Progenitor cell of endocrine pancreas (in vitro differentiated cells): ENCODE results near the gene PEMT. TPM values are rescaled to one million over a fixed set of nuclear protein-coding genes. Genes with fewer than 3 reads are reported as not detected.
"Not testable (repeated sequence)": the region's sequence is repeated elsewhere in the genome, so short reads cannot be mapped to it uniquely, and the experiment has no call there.

ENCODE experiments used
- DNase-seq: peaks from one replicate; pipeline ENCODE4 v3.0.0; 2021; ENCODE audit warnings: low spot score; ENCODE audit not compliant: unreplicated experiment
- H3K27ac Mint-ChIP-seq: 2 replicates; pipeline ENCODE4 v1.8.0; 2021; ENCODE audit warnings: mild to moderate bottlenecking, moderate library complexity, mixed read lengths
- H3K27me3 Mint-ChIP-seq: 2 replicates; pipeline ENCODE4 v1.8.0; 2021; ENCODE audit warnings: mixed read lengths
- H3K36me3 Mint-ChIP-seq: 2 replicates; pipeline ENCODE4 v1.8.0; 2022; ENCODE audit warnings: mixed read lengths; ENCODE audit not compliant: insufficient read depth
- H3K4me1 Mint-ChIP-seq: 2 replicates; pipeline ENCODE4 v1.8.0; 2021; ENCODE audit warnings: low read depth, mixed read lengths
- H3K4me3 Mint-ChIP-seq: 2 replicates; pipeline ENCODE4 v1.8.0; 2021; ENCODE audit warnings: low read depth, mild to moderate bottlenecking, moderate library complexity, mixed read lengths
- H3K9me3 Mint-ChIP-seq: 2 replicates; pipeline ENCODE4 v1.8.0; 2021; ENCODE audit warnings: low read depth, mixed read lengths
- long read RNA-seq: library from polyadenylated mRNA; unstranded; transcript quantifications from one replicate; pipeline ENCODE4 v2.0.0, GENCODE V29; 2020
- total RNA-seq: library from RNA; stranded (reverse); gene quantifications from 2 replicates; pipeline ENCODE4 v1.2.1, GENCODE V29; 2021
- TF ChIP-seq, protein P1 (sequence below): fragments of 200-600 bp; sonication (generic); IDR thresholded peaks from one replicate; pipeline ENCODE4 v1.5.0; 2021; ENCODE audit warnings: antibody characterized with exemption, mild to moderate bottlenecking; ENCODE audit not compliant: unreplicated experiment

PEMT gene
- total RNA-seq = 61.3 and 67.0 TPM in 2 replicates
- long read RNA-seq, transcript PEMT-201 (7 exons, 1,013 nt) = major isoform, 8 of 14 reads
- long read RNA-seq, partial matches to known transcripts = 1 of 14 reads
- long read RNA-seq, other reads (novel, unspliced or antisense) = 3 of 14 reads

DNA sequence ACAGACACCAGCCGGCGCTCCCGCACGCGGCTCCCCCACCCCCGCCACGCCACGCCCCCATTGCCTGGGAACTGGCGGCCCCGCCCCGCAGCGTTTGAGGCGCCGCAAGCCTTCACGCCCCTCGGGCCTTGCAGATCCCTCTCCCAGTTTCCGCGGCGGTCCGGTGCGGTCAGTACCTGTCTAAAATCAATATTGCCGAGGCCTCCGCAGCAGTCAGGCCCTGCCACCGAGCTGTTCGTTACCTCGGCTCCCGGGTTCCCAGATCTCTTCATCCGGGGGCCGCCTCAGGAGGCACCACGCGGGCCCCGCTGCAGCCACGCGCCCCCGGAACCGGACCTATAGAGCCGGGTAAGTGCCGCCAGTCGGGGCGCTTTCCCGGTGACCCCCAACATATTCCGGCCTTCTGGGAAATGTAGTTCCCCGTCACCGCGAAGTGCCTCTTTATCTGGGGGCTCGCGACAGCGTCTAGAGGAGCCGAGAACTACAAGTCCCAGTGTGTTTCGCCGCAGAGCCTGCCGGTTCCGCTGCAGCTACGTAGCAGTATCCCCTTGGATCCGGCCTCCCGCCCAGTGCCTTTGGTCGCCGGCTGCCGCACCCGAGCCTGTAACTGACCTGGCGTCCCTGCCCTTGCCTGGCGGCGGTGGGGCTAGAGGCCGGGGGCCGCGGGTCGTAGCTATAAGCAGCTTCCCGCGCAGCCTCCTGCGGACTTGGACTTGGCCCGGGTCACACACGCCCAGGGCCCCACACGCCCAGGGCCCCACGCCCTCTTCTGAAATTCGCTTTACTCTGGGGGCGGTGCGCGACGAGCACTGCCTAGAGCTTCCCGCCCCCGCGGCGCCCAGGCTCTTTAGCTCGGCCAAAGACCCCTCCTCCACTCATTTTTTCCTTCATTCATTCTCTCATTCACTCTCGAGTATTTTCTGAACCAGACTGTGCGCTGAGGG, at the start of gene PEMT:
TSS of gene PEMT (minus strand) at position 354 of the 944 bp plus-strand sequence. CDS start at position 272, 82 bp downstream.
- DNase-seq = peak; percentile 82
- Mint-ChIP-seq H3K9me3 (no peaks in the 10 kb centered on the region), H3K36me3 (peaks cover 4% of the 10 kb centered on the region), H3K27ac (peak within 1 kb of the TSS; percentile 95), H3K27me3 (no peaks in the 10 kb centered on the region), H3K4me3 (peak within 1 kb of the TSS; percentile 87), H3K4me1 (peaks cover 46% of the 10 kb centered on the region)
- TF ChIP-seq, protein P1, sequence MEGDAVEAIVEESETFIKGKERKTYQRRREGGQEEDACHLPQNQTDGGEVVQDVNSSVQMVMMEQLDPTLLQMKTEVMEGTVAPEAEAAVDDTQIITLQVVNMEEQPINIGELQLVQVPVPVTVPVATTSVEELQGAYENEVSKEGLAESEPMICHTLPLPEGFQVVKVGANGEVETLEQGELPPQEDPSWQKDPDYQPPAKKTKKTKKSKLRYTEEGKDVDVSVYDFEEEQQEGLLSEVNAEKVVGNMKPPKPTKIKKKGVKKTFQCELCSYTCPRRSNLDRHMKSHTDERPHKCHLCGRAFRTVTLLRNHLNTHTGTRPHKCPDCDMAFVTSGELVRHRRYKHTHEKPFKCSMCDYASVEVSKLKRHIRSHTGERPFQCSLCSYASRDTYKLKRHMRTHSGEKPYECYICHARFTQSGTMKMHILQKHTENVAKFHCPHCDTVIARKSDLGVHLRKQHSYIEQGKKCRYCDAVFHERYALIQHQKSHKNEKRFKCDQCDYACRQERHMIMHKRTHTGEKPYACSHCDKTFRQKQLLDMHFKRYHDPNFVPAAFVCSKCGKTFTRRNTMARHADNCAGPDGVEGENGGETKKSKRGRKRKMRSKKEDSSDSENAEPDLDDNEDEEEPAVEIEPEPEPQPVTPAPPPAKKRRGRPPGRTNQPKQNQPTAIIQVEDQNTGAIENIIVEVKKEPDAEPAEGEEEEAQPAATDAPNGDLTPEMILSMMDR = no peak

DNA sequence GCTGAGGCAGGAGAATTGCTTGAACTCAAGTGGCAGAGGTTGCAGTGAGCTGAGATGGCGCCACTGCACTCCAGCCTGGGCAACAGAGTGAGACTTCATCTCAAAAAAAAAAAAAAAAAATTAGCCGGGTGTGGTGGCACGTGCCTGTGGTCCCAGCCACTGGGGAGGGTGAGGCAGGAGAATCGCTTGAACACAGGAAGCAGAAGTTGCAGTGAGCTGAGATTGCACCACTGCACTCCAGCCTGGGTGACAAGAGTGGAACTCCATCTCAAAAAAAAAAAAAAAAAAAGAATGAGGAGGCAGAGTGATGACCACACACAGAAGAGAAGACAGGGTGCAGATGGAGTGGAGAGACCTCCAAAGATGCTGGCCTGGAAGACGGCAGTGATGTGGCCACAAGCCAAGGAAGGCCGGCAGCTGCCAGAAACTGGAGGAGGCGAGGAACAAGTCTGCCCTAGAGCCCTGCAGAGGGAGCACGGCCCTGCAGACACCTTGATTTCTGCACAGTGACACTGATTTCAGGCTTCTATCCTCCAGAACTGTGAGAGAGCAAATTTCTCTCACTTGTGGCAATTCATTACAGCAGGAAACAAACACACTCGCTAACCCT, 48.3 kb upstream of the PEMT start:
- H3K4me1 Mint-ChIP-seq, H3K27ac Mint-ChIP-seq, H3K4me3 Mint-ChIP-seq, H3K9me3 Mint-ChIP-seq, DNase-seq, H3K36me3 Mint-ChIP-seq: not testable (repeated sequence)
- peaks cover 11% of the 10 kb centered on the region for H3K27me3 Mint-ChIP-seq

DNA sequence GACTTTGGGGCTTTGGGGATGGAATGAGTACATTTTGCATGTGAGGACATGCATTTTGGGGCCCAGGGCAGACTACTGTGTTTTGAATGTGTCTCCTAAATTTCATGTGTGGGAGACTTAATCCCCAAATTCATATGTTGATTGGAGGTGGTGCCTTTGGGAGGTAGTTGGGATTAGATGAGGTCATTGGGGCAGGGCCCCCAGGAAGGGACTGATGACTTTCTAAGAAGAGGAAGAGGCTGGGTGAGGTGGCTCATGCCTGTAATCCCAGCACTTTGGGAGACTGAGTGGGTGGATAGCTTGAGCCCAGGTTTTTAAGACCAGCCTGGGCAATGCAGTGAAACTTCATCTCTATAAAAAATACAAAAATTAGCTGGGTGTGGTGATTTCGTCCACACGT, 47.0 kb upstream of the PEMT start:
- Mint-ChIP-seq H3K9me3 (no peaks in the 10 kb centered on the region), H3K4me3 (no peak overlapping the region), H3K27me3 (peaks cover 11% of the 10 kb centered on the region), H3K27ac (no peak overlapping the region), H3K36me3 (no peaks in the 10 kb centered on the region), H3K4me1 (peaks cover 5% of the 10 kb centered on the region)
- no peak for DNase-seq
- TF ChIP-seq, protein P1 = no peak

- DNase-seq = no peak
- TF ChIP-seq, protein P1 = no peak
- H3K4me1 Mint-ChIP-seq = no peaks in the 10 kb centered on the region
- no peak overlapping the region for H3K27ac Mint-ChIP-seq
- H3K36me3 Mint-ChIP-seq = no peaks in the 10 kb centered on the region
- H3K4me3 Mint-ChIP-seq = no peak overlapping the region
- H3K9me3 Mint-ChIP-seq = no peaks in the 10 kb centered on the region
- H3K27me3 Mint-ChIP-seq = peaks cover 11% of the 10 kb centered on the region
These were observed 44.9 kb upstream of the PEMT start for GRCh38 chr17:17636272-17636885.

GRCh38 chr17:17635537-17636271, 44.2 kb upstream of the PEMT start:
- not testable (repeated sequence) for H3K27ac Mint-ChIP-seq, DNase-seq, H3K4me1 Mint-ChIP-seq, H3K9me3 Mint-ChIP-seq, H3K4me3 Mint-ChIP-seq, H3K36me3 Mint-ChIP-seq
- H3K27me3 Mint-ChIP-seq = peaks cover 11% of the 10 kb centered on the region

GRCh38 chr17:17635126-17635525, 43.6 kb upstream of the PEMT start:
- Mint-ChIP-seq H3K9me3 (no peaks in the 10 kb centered on the region), H3K27me3 (peaks cover 11% of the 10 kb centered on the region), H3K27ac (no peak overlapping the region), H3K36me3 (no peaks in the 10 kb centered on the region), H3K4me3 (no peak overlapping the region), H3K4me1 (no peaks in the 10 kb centered on the region)
- TF ChIP-seq, protein P1 = no peak
- no peak for DNase-seq
